SU-DHL-6 (cell line): ENCODE results near the gene GAS7.

Experiments
- H2AFZ ChIP-seq: fragments of 200-600 bp; sonication (generic); 2 replicates; pipeline ENCODE4 v1.6.1; 2014; ENCODE audit warnings: low read depth, mild to moderate bottlenecking, moderate library complexity, mixed read lengths, antibody characterized with exemption, low read length; ENCODE audit not compliant: severe bottlenecking
- H3F3A ChIP-seq: fragments of 200-600 bp; shearing (Covaris generic); 2 replicates; pipeline ENCODE4 v1.6.0; 2016; ENCODE audit warnings: antibody characterized with exemption, mild to moderate bottlenecking; ENCODE audit not compliant: insufficient read depth
- H3K27ac ChIP-seq: fragments of 200-600 bp; sonication (generic); 2 replicates; pipeline ENCODE4 v1.5.1; 2016; ENCODE audit warnings: low read depth, mild to moderate bottlenecking, low read length, moderate library complexity, mixed read lengths
- H3K27me3 ChIP-seq: fragments of 200-600 bp; sonication (generic), shearing (Covaris generic); 2 replicates; pipeline ENCODE4 v1.6.0; 2014; ENCODE audit warnings: mild to moderate bottlenecking, low read length
- H3K36me3 ChIP-seq: fragments of 200-600 bp; sonication (generic); 2 replicates; pipeline ENCODE4 v1.6.1; 2014; ENCODE audit warnings: mild to moderate bottlenecking, low read length, mixed read lengths
- H3K4me2 ChIP-seq: fragments of 300-600, 200-600 bp; shearing (Covaris generic), sonication (generic); 2 replicates; pipeline ENCODE4 v1.6.0; 2014; ENCODE audit warnings: low read length, low read depth, mild to moderate bottlenecking; ENCODE audit not compliant: poor library complexity, severe bottlenecking
- H3K4me3 ChIP-seq: fragments of 200-600 bp; sonication (generic); 2 replicates; pipeline ENCODE4 v1.5.1; 2014; ENCODE audit warnings: antibody characterized with exemption, low read length, mild to moderate bottlenecking, mixed read lengths; ENCODE audit not compliant: insufficient read depth, poor library complexity, severe bottlenecking
- H3K79me2 ChIP-seq: fragments of 200-600 bp; sonication (generic); 2 replicates; pipeline ENCODE4 v1.6.1; 2014; ENCODE audit warnings: mild to moderate bottlenecking, low read length, moderate library complexity; ENCODE audit not compliant: insufficient read depth
- H3K9ac ChIP-seq: fragments of 200-600 bp; sonication (generic); 2 replicates; pipeline ENCODE4 v1.7.0; 2014; ENCODE audit warnings: mild to moderate bottlenecking, low read length
- H3K9me2 ChIP-seq: fragments of 200-600 bp; sonication (generic); replicated peaks from 2 replicates; pipeline ENCODE4 v1.6.1; 2014; ENCODE audit warnings: low read length; ENCODE audit not compliant: insufficient read depth
- H3K9me3 ChIP-seq: fragments of 200-600 bp; sonication (generic); 2 replicates; pipeline ENCODE4 v1.6.1; 2014; ENCODE audit warnings: low read length, mixed read lengths; ENCODE audit not compliant: insufficient read depth
- H4K20me1 ChIP-seq: fragments of 200-600 bp; sonication (generic); 2 replicates; pipeline ENCODE4 v1.6.1; 2014; ENCODE audit warnings: low read depth, mild to moderate bottlenecking, antibody characterized with exemption, low read length, moderate library complexity, mixed read lengths
- CTCF ChIP-seq: fragments of 200-600 bp; sonication (generic); IDR thresholded peaks from one replicate; pipeline ENCODE4 v1.5.1; 2017; ENCODE audit warnings: antibody characterized with exemption, mild to moderate bottlenecking, low read length, moderate library complexity; ENCODE audit not compliant: insufficient read depth, poor library complexity, severe bottlenecking
- EZH2phosphoT487 ChIP-seq: fragments of 200-600 bp; sonication (generic), shearing (Covaris generic); conservative IDR thresholded peaks from 2 replicates; pipeline ENCODE4 v1.6.1; 2018; ENCODE audit warnings: mild to moderate bottlenecking, antibody characterized with exemption, low read length, moderate library complexity, mixed read lengths

GAS7 gene

GRCh38 chr17:10025224-10025623 is 173.2 kb downstream of the GAS7 start:
- TF ChIP-seq EZH2phosphoT487, result no peak
- no peak for TF ChIP-seq CTCF
- Histone ChIP-seq H3K9me2 (no peaks in the 10 kb centered on the region), H3K9me3 (no peaks in the 10 kb centered on the region), H3F3A (no peaks in the 10 kb centered on the region), H2AFZ (no peak overlapping the region), H3K9ac (no peak overlapping the region), H3K27ac (no peak overlapping the region), H3K4me2 (no peak overlapping the region), H3K4me3 (no peak overlapping the region), H3K36me3 (no peaks in the 10 kb centered on the region), H4K20me1 (no peaks in the 10 kb centered on the region), H3K27me3 (no peaks in the 10 kb centered on the region), H3K79me2 (no peaks in the 10 kb centered on the region)

GRCh38 chr17:10022416-10022815 is 176.0 kb downstream of the GAS7 start:
- Histone ChIP-seq H3K9me3 (no peaks in the 10 kb centered on the region), H3K4me2 (no peak overlapping the region), H3K9me2 (no peaks in the 10 kb centered on the region), H3K27ac (no peak overlapping the region), H3K27me3 (no peaks in the 10 kb centered on the region), H4K20me1 (no peaks in the 10 kb centered on the region), H2AFZ (no peak overlapping the region), H3K4me3 (no peak overlapping the region), H3K79me2 (no peaks in the 10 kb centered on the region), H3F3A (no peaks in the 10 kb centered on the region), H3K36me3 (no peaks in the 10 kb centered on the region), H3K9ac (no peak overlapping the region)
- TF ChIP-seq EZH2phosphoT487 (no peak), CTCF (no peak)

GRCh38 chr17:10021272-10021984 is 177.0 kb downstream of the GAS7 start:
- H3F3A ChIP-seq, result no peaks in the 10 kb centered on the region
- no peak overlapping the region for H3K27ac ChIP-seq
- TF ChIP-seq EZH2phosphoT487 (no peak), CTCF (no peak)
- no peak overlapping the region for H3K4me3 ChIP-seq
- no peaks in the 10 kb centered on the region for H3K9me2 ChIP-seq
- no peak overlapping the region for H3K9ac ChIP-seq
- H3K9me3 ChIP-seq, result no peaks in the 10 kb centered on the region
- H3K4me2 ChIP-seq, result no peak overlapping the region
- no peaks in the 10 kb centered on the region for H4K20me1 ChIP-seq
- H3K27me3 ChIP-seq, result no peaks in the 10 kb centered on the region
- no peak overlapping the region for H2AFZ ChIP-seq
- H3K36me3 ChIP-seq, result no peaks in the 10 kb centered on the region
- H3K79me2 ChIP-seq, result no peaks in the 10 kb centered on the region
